HG02981 (cell line): ENCODE data around the gene SIX4.
A peak's percentile ranks its signal among the peaks of the same experiment; 100 is the strongest.

Experiments
- ATAC-seq: cut with Tn5 transposase; IDR thresholded peaks from one replicate; pipeline ENCODE4 v1.9.1; 2021; ENCODE audit warnings: mild to moderate bottlenecking, moderate library complexity; ENCODE audit not compliant: unreplicated experiment

Gene SIX4

DNA sequence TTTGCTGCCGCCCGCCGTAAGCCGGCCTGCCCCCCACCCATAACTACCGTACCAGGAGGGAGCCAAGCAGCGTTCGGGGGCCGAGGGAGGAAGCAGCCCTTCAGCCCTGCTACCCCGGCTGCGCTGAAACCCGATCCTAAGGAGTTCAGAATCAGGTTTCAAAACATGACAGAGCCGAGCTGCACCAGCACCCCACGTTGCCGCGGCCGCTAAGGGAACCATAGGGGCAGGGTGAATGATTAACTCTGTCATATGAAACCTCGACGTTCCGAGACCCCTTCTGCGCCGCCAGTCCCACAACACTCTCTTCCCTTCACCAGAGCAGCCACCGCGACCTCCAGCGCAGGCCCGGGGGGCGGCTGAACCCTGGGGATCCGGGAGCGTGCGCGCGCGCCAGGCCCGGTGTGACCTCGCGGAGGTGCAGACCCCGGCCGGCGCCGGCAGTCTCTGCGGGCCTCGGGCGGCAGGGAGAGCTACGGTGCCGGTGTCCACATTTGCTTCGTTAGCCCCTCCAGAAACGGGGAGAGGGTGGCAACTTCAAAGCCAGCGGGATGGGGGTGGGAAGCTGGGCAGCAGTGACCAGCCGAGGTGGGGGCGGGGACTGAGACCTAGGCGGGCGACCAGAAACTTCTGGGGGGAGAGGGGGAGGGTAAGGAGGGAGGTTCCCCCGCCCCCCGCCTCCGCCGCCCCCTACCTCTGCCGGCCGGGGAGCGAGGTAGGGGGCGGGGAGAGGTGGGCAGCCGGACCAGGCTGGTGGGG lies 1.6 kb downstream of the SIX4 start:
- peak; percentile 34 for ATAC-seq

- no peak for ATAC-seq
These were observed 2.1 kb downstream of the SIX4 start for GRCh38 chr14:60722107-60722356.

GRCh38 chr14:60721326-60722106 lies 2.6 kb downstream of the SIX4 start:
- ATAC-seq = no peak

GRCh38 chr14:60720962-60721325 lies 3.2 kb downstream of the SIX4 start:
- ATAC-seq = no peak

- ATAC-seq = no peak
These were observed 3.8 kb downstream of the SIX4 start for GRCh38 chr14:60720391-60720790.

DNA sequence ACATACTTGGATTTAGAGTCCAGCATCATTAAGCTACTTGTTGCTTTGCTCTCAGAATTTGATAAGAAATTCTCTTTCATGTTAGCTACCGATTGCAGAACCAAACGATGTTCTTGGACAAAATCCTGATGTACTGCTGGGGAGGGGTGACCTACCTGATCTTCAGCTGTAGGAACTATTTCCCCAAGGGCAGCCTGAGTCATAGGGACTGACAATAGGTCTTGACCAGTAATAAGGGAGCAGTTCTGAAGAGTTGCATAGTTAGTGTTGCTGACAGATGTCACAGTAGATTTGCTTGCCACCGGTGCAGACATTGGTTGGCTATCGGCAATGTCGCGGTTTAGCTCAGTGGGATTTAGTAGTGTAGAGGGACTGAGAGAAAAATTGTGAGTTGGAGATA lies 10.6 kb downstream of the SIX4 start:
- no peak for ATAC-seq

- no peak for ATAC-seq
These were observed 13.7 kb downstream of the SIX4 start for GRCh38 chr14:60710494-60710893.

DNA sequence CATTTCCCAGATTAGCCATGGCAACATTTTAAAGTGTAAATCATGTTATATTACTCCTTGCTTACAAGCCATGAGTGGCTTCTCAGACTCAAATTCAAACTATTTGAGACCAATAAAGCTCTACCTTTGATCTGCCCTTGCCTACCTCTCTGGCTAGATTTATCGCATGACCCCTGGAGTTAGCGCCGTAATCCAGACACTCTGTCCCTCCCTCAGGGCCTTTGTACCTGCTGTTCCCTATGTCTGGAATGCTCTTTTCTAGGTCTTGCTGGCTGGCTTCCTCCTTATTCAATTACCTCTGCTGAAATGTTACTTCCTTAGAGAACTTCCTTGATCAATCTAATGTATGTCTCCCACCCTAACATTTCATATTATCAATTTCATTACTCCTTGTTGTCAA lies 16.3 kb downstream of the SIX4 start:
- no peak for ATAC-seq

DNA sequence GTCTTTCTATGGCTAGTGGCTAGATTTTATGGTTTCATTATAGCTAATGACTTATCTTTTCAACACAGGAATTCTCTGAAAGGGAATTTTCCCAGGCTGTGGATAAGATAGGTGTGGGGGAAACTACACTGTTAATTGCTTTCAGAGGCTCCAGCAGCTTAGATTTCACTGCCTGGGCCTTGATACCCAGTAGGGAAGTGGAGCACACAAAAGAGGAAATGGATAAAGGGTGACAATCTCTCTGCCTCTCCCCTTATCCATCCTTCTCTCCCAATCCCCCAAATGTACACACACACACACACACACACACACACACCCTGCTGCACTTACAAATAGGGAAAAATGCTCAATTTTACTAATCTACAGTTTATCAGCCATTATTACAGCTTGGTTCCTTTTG lies 19.1 kb downstream of the SIX4 start:
- no peak for ATAC-seq

- ATAC-seq = no peak
These were observed 23.6 kb downstream of the SIX4 start for GRCh38 chr14:60700598-60700997.

- ATAC-seq = no peak
These were observed 28.8 kb downstream of the SIX4 start for GRCh38 chr14:60695327-60695726.

- ATAC-seq = no peak
These were observed 32.6 kb downstream of the SIX4 start for GRCh38 chr14:60691383-60692113.

- ATAC-seq = no peak
These were observed 37.3 kb downstream of the SIX4 start for GRCh38 chr14:60686865-60687264.

GRCh38 chr14:60684203-60684602 lies 39.9 kb downstream of the SIX4 start:
- ATAC-seq = no peak

DNA sequence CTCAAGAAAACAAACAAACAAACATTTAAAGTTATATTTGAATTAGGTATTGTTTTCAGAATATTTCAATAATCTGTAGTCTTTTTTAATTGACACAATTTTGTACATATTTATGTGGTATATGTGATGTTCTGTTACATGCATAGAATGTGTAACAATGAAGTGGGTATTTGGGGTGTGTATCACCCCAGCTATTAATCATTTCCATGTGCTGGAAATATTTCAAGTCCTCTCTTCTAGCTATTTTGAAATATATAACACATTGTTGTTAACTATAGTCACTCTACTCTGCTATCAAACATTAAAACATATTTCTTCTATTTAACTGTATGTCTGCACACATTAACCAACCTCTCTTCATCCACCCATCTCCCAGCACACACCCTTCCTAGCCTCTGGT lies 42.9 kb downstream of the SIX4 start:
- no peak for ATAC-seq

- no peak for ATAC-seq
These were observed 43.6 kb downstream of the SIX4 start for GRCh38 chr14:60680511-60680910.

DNA sequence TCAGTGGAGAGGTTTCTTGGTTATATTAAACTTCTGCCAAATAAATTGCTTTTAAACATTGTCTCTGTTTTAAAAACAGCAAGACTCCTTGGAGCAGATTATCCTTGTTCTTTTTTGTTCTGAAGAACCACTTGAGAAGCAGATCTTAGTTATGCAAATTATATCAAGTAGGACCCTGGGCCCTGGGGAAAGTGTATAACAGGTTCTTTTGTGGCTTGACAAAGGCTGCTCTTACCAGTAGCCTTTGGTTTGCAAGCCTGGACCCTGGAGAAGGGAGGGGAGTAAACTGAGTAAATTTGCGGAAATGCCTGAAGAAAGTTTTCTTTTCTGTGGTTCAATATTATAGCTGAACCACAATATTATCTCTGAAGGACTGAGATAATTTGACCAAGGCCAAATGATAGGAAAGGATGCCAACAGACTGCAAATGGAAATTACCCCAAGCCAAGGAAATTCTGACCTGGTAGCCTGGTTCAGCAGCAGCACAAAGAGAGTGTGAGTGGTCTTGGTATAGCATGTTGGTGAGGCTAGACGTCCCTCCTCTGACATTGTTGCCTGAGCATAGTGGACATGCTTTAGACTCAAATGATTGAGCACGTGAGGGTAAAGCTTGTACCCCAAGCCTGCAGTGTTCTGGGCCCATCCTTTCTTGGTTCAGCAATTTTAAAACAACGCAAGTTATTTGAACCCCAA lies 44.4 kb downstream of the SIX4 start:
- no peak for ATAC-seq

DNA sequence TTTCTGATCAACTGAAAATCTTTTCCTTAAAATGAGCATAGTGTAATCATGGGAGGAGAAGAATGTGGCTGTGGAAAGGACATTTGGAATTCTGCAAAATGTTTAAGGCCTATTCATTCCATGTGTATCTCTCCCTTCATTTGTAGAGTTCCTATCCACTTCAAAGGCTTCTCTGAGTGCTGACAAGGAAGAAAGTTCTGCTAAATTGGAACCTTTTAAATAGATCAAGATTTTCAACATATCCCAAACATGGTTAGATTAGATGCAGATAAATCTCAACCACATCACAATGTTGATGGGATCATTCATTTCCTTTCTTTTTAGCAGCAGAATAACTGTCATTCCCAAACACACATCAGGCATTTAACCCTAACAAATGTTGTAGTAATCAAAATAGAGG lies 46.5 kb downstream of the SIX4 start:
- ATAC-seq = no peak

- no peak for ATAC-seq
These were observed 53.2 kb downstream of the SIX4 start for GRCh38 chr14:60670989-60671388.

DNA sequence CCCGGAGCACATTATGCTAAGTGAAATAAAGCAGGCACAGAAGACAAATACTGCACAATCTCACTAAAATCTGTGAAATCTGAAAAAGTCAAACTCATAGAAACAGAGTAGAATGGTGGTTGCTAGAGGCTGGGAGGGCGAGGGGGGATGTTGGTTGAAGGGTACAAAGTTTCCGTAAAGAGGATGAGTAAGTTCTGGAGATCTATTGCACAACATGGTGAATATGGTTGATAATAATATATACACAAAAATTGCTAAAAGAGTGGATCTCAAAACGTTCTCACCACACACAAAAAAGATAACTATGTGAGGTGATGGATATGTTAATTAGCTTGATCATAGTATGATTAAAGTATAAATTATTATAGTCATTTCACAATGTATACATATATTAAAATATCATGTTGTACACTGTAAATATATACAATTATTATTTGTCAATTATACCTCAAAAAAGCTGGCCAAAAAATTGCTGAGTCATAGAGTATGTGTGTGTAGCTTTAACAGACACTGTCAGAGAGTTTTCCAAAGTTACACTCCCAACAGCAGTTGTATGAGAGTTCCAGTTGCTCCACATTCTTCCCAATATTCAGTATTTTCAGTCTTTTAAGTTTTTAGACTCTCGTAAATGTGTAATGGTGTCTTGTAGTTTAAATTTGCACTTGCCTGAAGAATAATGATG lies 55.6 kb downstream of the SIX4 start:
- ATAC-seq = no peak

DNA sequence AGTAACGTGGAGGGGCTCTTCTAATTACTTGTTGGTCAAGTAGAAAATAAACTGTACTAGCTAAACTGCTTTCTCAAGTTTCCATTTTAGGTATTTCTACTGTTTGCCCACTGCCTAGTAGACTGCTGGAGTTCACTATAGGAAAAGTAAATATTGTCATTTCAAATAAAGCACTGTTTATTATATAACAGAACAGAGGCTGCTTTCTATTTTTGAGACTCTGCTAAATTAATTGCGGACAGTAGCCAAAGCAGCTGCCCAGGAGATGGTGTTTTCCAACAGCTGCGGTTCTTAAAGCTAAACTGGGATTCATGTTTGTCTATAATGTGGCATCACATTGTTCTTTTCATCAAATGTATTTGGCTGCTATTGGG lies 59.0 kb downstream of the SIX4 start:
- ATAC-seq = no peak
